ENCODE data around the gene SLC38A7.
"Not testable (repeated sequence)": the region's sequence is repeated elsewhere in the genome, so short reads cannot be mapped to it uniquely, and the experiment has no call there.

Gene SLC38A7

GRCh38 chr16:58684354-58685083 lies at the start of gene SLC38A7:
TSS of gene SLC38A7 (minus strand) at chr16:58684770. CDS start at chr16:58680126, 4,644 bp downstream.
- DNase-seq (ENCODE audit: low read depth in 1 of 2, low spot score in 1 of 2), result peak; percentile 35 to 48

GRCh38 chr16:58733671-58734458 lies 49.3 kb upstream of the SLC38A7 start, which contains the start of gene GOT2:
TSS of gene GOT2 (minus strand) at chr16:58734316. CDS start at chr16:58734228, 88 bp downstream.
- DNase-seq (ENCODE audit: low read depth in 1 of 2, low spot score in 1 of 2), result peak; percentile 58 to 70

- no peak for DNase-seq (ENCODE audit: low read depth in 1 of 2, low spot score in 1 of 2)
Observed at GRCh38 chr16:58733248-58733670, 48.7 kb upstream of the SLC38A7 start.

GRCh38 chr16:58732545-58733247 lies 48.1 kb upstream of the SLC38A7 start:
- no peak for DNase-seq (ENCODE audit: low read depth in 1 of 2, low spot score in 1 of 2)

- DNase-seq (ENCODE audit: low read depth in 1 of 2, low spot score in 1 of 2), result no peak
Observed at GRCh38 chr16:58730724-58731370, 46.3 kb upstream of the SLC38A7 start.

GRCh38 chr16:58727796-58728568 lies 43.4 kb upstream of the SLC38A7 start:
- DNase-seq (ENCODE audit: low read depth in 1 of 2, low spot score in 1 of 2), result no peak

GRCh38 chr16:58727028-58727781 lies 42.6 kb upstream of the SLC38A7 start:
- DNase-seq (ENCODE audit: low read depth in 1 of 2, low spot score in 1 of 2), result no peak

GRCh38 chr16:58723109-58723508 lies 38.5 kb upstream of the SLC38A7 start:
- DNase-seq (ENCODE audit: low read depth in 1 of 2, low spot score in 1 of 2), result no peak

GRCh38 chr16:58717994-58718393 lies 33.4 kb upstream of the SLC38A7 start:
- no peak for DNase-seq (ENCODE audit: low read depth in 1 of 2, low spot score in 1 of 2)

GRCh38 chr16:58716468-58716867 lies 31.9 kb upstream of the SLC38A7 start:
- no peak for DNase-seq (ENCODE audit: low read depth in 1 of 2, low spot score in 1 of 2)

GRCh38 chr16:58713742-58714141 lies 29.2 kb upstream of the SLC38A7 start:
- no peak for DNase-seq (ENCODE audit: low read depth in 1 of 2, low spot score in 1 of 2)

GRCh38 chr16:58709333-58709732 lies 24.8 kb upstream of the SLC38A7 start:
- no peak for DNase-seq (ENCODE audit: low read depth in 1 of 2, low spot score in 1 of 2)

- DNase-seq (ENCODE audit: low read depth in 1 of 2, low spot score in 1 of 2), result no peak
Observed at GRCh38 chr16:58699151-58699550, 14.6 kb upstream of the SLC38A7 start.

GRCh38 chr16:58695368-58695767 lies 10.8 kb upstream of the SLC38A7 start:
- no peak for DNase-seq (ENCODE audit: low read depth in 1 of 2, low spot score in 1 of 2)

GRCh38 chr16:58692450-58692849 lies 7.9 kb upstream of the SLC38A7 start:
- no peak for DNase-seq (ENCODE audit: low read depth in 1 of 2, low spot score in 1 of 2)

- not testable (repeated sequence) for DNase-seq (ENCODE audit: low read depth in 1 of 2, low spot score in 1 of 2)
Observed at GRCh38 chr16:58686985-58687706, 2.6 kb upstream of the SLC38A7 start.

GRCh38 chr16:58685084-58685449 lies 497 bp upstream of the SLC38A7 start:
- no peak for DNase-seq (ENCODE audit: low read depth in 1 of 2, low spot score in 1 of 2)

- DNase-seq (ENCODE audit: low read depth in 1 of 2, low spot score in 1 of 2), result no peak
Observed at GRCh38 chr16:58684001-58684353, 593 bp downstream of the SLC38A7 start.

GRCh38 chr16:58679763-58680162 lies 4.8 kb downstream of the SLC38A7 start:
- DNase-seq (ENCODE audit: low read depth in 1 of 2, low spot score in 1 of 2), result no peak
